Calu3 (cell line): ENCODE results near the gene TLCD3A. TPM values are rescaled to one million over a fixed set of nuclear protein-coding genes. Genes with fewer than 3 reads are reported as not detected.

Source experiments
- BruUV-seq: library from RNA; stranded (reverse); fragments of 400-500 nt; replicated peaks from 2 replicates; lab custom pipeline; 2021; lab: Mats Ljungman, UMichigan
- CTCF ChIA-PET: fragments of 300-600 bp; sonication (Branson Sonifier 250); formaldehyde crosslinking; loops from one replicate; lab custom pipeline; 2022; ENCODE audit warnings: antibody characterized with exemption; lab: Charles Lee
- DNase-seq: peaks from one replicate; pipeline ENCODE4 v3.0.0; 2022
- H3K27ac Mint-ChIP-seq: one replicate; pipeline ENCODE4 v1.8.0; 2022; ENCODE audit warnings: mixed read lengths; ENCODE audit not compliant: unreplicated experiment
- H3K27me3 Mint-ChIP-seq: one replicate; pipeline ENCODE4 v1.8.0; 2022; ENCODE audit warnings: mixed read lengths; ENCODE audit not compliant: unreplicated experiment
- H3K36me3 Mint-ChIP-seq: one replicate; pipeline ENCODE4 v1.8.0; 2022; ENCODE audit warnings: mild to moderate bottlenecking, moderate library complexity, mixed read lengths; ENCODE audit not compliant: insufficient read depth, unreplicated experiment
- H3K4me1 Mint-ChIP-seq: one replicate; pipeline ENCODE4 v1.8.0; 2022; ENCODE audit warnings: mild to moderate bottlenecking, low read depth, mixed read lengths; ENCODE audit not compliant: unreplicated experiment
- H3K4me3 Mint-ChIP-seq: one replicate; pipeline ENCODE4 v1.8.0; 2022; ENCODE audit warnings: mild to moderate bottlenecking, low read depth, moderate library complexity, mixed read lengths; ENCODE audit not compliant: unreplicated experiment
- H3K9me3 Mint-ChIP-seq: one replicate; pipeline ENCODE4 v1.8.0; 2022; ENCODE audit warnings: low read depth, mixed read lengths; ENCODE audit not compliant: unreplicated experiment
- CTCF ChIP-seq: fragments of 200-600 bp; IDR thresholded peaks from one replicate; pipeline ENCODE4 v1.8.0; 2022; ENCODE audit warnings: antibody characterized with exemption; ENCODE audit not compliant: unreplicated experiment
- intact Hi-C: fragments of 100-400 bp; cut with micrococcal nuclease; formaldehyde crosslinking; loops from one replicate; pipeline ENCODE4 v1.10.0; 2022; ENCODE audit not compliant: unreplicated experiment
- total RNA-seq: library from RNA; stranded (reverse); gene quantifications from 2 replicates; pipeline ENCODE4 v1.2.3, GENCODE V29; 2022

TLCD3A gene
- total RNA-seq, 1 experiment from 2014 or later, result 20.3 TPM

GRCh38 chr17:733743-734142 lies 1.3 kb downstream of the TLCD3A start:
- Mint-ChIP-seq H3K36me3 (peaks cover 40% of the 10 kb centered on the region), H3K27ac (peak overlapping the region; percentile 79), H3K9me3 (no peaks in the 10 kb centered on the region), H3K4me3 (peak overlapping the region; percentile 83), H3K4me1 (no peaks in the 10 kb centered on the region), H3K27me3 (no peaks in the 10 kb centered on the region)
- no peak for TF ChIP-seq CTCF
- TSS peak; percentile 57 for BruUV-seq
- intact Hi-C loops, result no loop called here
- CTCF ChIA-PET, result interaction anchor here (0.7 kb wide), 1 partner anchor 10 kb away, joined by 3 read pairs; no protein-coding TSS in a partner anchor
- no peak for DNase-seq

GRCh38 chr17:737561-738113 lies 5.2 kb downstream of the TLCD3A start:
- no peak for TF ChIP-seq CTCF
- Mint-ChIP-seq H3K4me3 (no peak overlapping the region), H3K27me3 (no peaks in the 10 kb centered on the region), H3K36me3 (peaks cover 57% of the 10 kb centered on the region), H3K4me1 (no peaks in the 10 kb centered on the region), H3K27ac (no peak overlapping the region), H3K9me3 (no peaks in the 10 kb centered on the region)
- no TSS peak for BruUV-seq
- DNase-seq, result no peak
- CTCF ChIA-PET, result interaction anchor here (0.7 kb wide), 1 partner anchor 76 kb away, joined by 3 read pairs; no protein-coding TSS in a partner anchor
- intact Hi-C loops, result no loop called here

GRCh38 chr17:740240-741017 lies 8.0 kb downstream of the TLCD3A start:
- Mint-ChIP-seq H3K36me3 (peaks cover 45% of the 10 kb centered on the region), H3K4me3 (no peak overlapping the region), H3K9me3 (no peaks in the 10 kb centered on the region), H3K27me3 (no peaks in the 10 kb centered on the region), H3K27ac (peak overlapping the region; percentile 56), H3K4me1 (no peaks in the 10 kb centered on the region)
- no peak for TF ChIP-seq CTCF
- no TSS peak for BruUV-seq
- CTCF ChIA-PET, result no interaction called here
- DNase-seq, result no peak
- intact Hi-C loops, result no loop called here

GRCh38 chr17:742147-742793 lies 9.9 kb downstream of the TLCD3A start:
- CTCF ChIA-PET, result no interaction called here
- intact Hi-C loops, result no loop called here
- H3K27ac Mint-ChIP-seq, result no peak overlapping the region
- no peaks in the 10 kb centered on the region for H3K9me3 Mint-ChIP-seq
- H3K4me3 Mint-ChIP-seq, result no peak overlapping the region
- TF ChIP-seq CTCF, result no peak
- no peaks in the 10 kb centered on the region for H3K27me3 Mint-ChIP-seq
- BruUV-seq, result no TSS peak
- peaks cover 49% of the 10 kb centered on the region for H3K36me3 Mint-ChIP-seq
- H3K4me1 Mint-ChIP-seq, result no peaks in the 10 kb centered on the region
- no peak for DNase-seq
